HG02973 (cell line): ENCODE data around the gene CXorf49B.

Experiments
- ATAC-seq: cut with Tn5 transposase; IDR thresholded peaks from one replicate; pipeline ENCODE4 v1.9.1; 2021; ENCODE audit warnings: moderate library complexity; ENCODE audit not compliant: unreplicated experiment

Gene CXorf49B

DNA sequence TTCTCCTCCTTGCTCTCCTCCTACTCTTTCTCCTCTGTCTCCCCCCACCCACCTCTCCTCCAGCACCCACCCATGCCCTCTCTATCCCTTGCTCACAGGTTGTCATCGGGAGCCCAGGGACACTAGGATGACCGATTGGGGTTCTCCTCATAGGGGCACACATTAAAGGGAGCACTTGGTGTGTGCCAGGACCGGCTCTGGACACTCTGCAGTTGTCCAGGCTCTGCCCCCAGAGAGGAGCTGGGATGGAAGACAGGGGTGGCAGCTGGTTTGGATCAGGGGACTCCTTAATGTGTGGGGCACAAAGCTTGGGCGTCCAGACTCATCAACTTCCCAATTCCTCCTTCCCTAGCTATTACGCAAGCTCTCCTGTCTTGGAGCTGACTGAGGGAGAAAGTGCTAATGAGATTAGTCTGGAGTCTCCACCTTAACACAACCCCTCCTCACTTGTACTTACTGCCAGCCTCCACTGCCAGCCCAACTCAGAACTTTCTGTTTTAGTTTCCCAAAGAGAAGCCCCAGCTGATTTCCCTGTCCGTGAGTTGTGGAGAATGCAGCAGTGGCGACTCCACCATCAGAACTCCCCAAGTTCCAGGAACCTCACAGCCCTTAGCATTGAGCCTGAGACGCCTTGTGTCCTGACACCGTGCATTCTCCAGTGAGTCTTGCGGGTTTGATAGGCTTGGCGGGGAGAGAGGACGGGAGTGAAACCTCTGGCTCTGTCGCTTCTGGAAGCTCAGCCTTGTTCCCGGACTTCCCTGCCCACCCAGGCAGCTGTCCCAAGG, 52.2 kb downstream of the CXorf49B start:
- no peak for ATAC-seq

DNA sequence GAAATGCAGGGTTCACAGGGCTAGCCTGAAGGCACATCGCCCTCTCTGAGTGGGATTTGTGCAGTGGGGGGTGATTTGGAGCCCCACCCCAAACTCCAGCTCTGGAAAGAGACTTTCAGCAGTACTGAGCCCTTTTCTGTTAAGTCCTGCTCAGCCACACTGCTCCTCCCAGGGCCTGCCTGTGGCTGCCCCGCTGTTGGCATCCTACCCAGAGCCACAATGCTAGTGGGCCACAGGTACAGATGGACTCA, 52.7 kb downstream of the CXorf49B start:
- no peak for ATAC-seq
